A673 (cell line): Measurements from ENCODE around the gene P4HA2. TPM values are rescaled to one million over a fixed set of nuclear protein-coding genes. Genes with fewer than 3 reads are reported as not detected.

Source experiments
- BruUV-seq: library from RNA; stranded (reverse); fragments of 400-500 nt; replicated peaks from 2 replicates; lab custom pipeline; 2021; lab: Mats Ljungman, UMichigan
- CTCF ChIA-PET: fragments of 300-600 bp; sonication (Branson Sonifier 250); formaldehyde crosslinking; loops from one replicate; lab custom pipeline; 2022; ENCODE audit warnings: antibody characterized with exemption; lab: Charles Lee
- POLR2A ChIA-PET: fragments of 300-600 bp; sonication (Branson Sonifier 250); formaldehyde crosslinking; loops from one replicate; lab custom pipeline; 2022; ENCODE audit warnings: antibody characterized with exemption; ENCODE audit not compliant: low non-redundant PET; lab: Charles Lee
- DNase-seq: peaks from one replicate; pipeline ENCODE4 v3.0.0-alpha.2; 2015; ENCODE audit warnings: low spot score
- H3K27ac ChIP-seq: fragments of 200-600 bp; sonication (generic); 2 replicates; pipeline ENCODE4 v1.5.1; 2016; ENCODE audit warnings: mixed run types, low read depth, mild to moderate bottlenecking, mixed read lengths, antibody characterized with exemption, low read length; ENCODE audit not compliant: poor library complexity, severe bottlenecking
- H3K27me3 ChIP-seq: fragments of 200-600 bp; sonication (generic); replicated peaks from 2 replicates; pipeline ENCODE4 v1.6.1; 2017; ENCODE audit warnings: mixed run types, low read depth, mild to moderate bottlenecking, mixed read lengths, antibody characterized with exemption, low read length; ENCODE audit not compliant: insufficient read depth, poor library complexity
- H3K36me3 ChIP-seq: fragments of 200-600 bp; sonication (generic); 2 replicates; pipeline ENCODE4 v1.6.1; 2016; ENCODE audit warnings: mixed run types, mild to moderate bottlenecking, mixed read lengths, antibody characterized with exemption, low read length; ENCODE audit not compliant: insufficient read depth, poor library complexity, severe bottlenecking
- H3K4me1 ChIP-seq: fragments of 200-600 bp; sonication (generic); 2 replicates; pipeline ENCODE4 v1.6.1; 2017; ENCODE audit warnings: mixed run types, mild to moderate bottlenecking, mixed read lengths, antibody characterized with exemption, low read length; ENCODE audit not compliant: insufficient read depth, poor library complexity, severe bottlenecking
- H3K4me3 ChIP-seq: fragments of 200-600 bp; sonication (generic); 2 replicates; pipeline ENCODE4 v1.5.1; 2016; ENCODE audit warnings: low read depth, mixed run types, mild to moderate bottlenecking, mixed read lengths, low read length; ENCODE audit not compliant: poor library complexity, severe bottlenecking
- H3K9me3 ChIP-seq: fragments of 200-600 bp; sonication (generic); 2 replicates; pipeline ENCODE4 v1.6.1; 2016; ENCODE audit warnings: mixed run types, low read depth, mild to moderate bottlenecking, mixed read lengths, antibody characterized with exemption, low read length; ENCODE audit not compliant: poor library complexity, severe bottlenecking
- EZH2 ChIP-seq: fragments of 200-600 bp; sonication (generic); IDR thresholded peaks from 2 replicates; pipeline ENCODE4 v1.6.1; 2017; ENCODE audit warnings: borderline replicate concordance, low read depth, mild to moderate bottlenecking, mixed read lengths, antibody characterized with exemption, low read length; ENCODE audit not compliant: poor library complexity, severe bottlenecking
- intact Hi-C: fragments of 100-400 bp; cut with micrococcal nuclease; formaldehyde crosslinking; loops from one replicate; pipeline ENCODE4 v1.10.0; 2022; ENCODE audit not compliant: unreplicated experiment
- total RNA-seq: library from RNA; stranded (reverse); gene quantifications from 2 replicates; pipeline ENCODE4 v1.2.3, GENCODE V29; 2021
- TF ChIP-seq, protein P1 (sequence below): fragments of 300-800, 200-600 bp; sonication (generic); conservative IDR thresholded peaks from 2 replicates; pipeline ENCODE4 v1.5.1; 2017; ENCODE audit warnings: low read depth, mild to moderate bottlenecking, antibody characterized with exemption, low read length, moderate library complexity, mixed read lengths

Gene P4HA2
- total RNA-seq, 1 experiment from 2014 or later, result 2.8 TPM

- DNase-seq, result no peak
- CTCF ChIA-PET, result no interaction called here
- no TSS peak for BruUV-seq
- H3K4me3 ChIP-seq, result no peak overlapping the region
- no peaks in the 10 kb centered on the region for H3K27me3 ChIP-seq
- POLR2A ChIA-PET, result no interaction called here
- intact Hi-C loops, result no loop called here
- H3K4me1 ChIP-seq, result no peaks in the 10 kb centered on the region
- H3K9me3 ChIP-seq, result peaks cover 6% of the 10 kb centered on the region
- H3K36me3 ChIP-seq, result no peaks in the 10 kb centered on the region
- TF ChIP-seq, protein P1, sequence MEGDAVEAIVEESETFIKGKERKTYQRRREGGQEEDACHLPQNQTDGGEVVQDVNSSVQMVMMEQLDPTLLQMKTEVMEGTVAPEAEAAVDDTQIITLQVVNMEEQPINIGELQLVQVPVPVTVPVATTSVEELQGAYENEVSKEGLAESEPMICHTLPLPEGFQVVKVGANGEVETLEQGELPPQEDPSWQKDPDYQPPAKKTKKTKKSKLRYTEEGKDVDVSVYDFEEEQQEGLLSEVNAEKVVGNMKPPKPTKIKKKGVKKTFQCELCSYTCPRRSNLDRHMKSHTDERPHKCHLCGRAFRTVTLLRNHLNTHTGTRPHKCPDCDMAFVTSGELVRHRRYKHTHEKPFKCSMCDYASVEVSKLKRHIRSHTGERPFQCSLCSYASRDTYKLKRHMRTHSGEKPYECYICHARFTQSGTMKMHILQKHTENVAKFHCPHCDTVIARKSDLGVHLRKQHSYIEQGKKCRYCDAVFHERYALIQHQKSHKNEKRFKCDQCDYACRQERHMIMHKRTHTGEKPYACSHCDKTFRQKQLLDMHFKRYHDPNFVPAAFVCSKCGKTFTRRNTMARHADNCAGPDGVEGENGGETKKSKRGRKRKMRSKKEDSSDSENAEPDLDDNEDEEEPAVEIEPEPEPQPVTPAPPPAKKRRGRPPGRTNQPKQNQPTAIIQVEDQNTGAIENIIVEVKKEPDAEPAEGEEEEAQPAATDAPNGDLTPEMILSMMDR, result no peak
- TF ChIP-seq EZH2, result no peak
- no peak overlapping the region for H3K27ac ChIP-seq
Observed at GRCh38 chr5:132245593-132245992, 17.9 kb upstream of the P4HA2 start.

GRCh38 chr5:132243366-132243977, 15.8 kb upstream of the P4HA2 start:
- H3K9me3 ChIP-seq, result peaks cover 6% of the 10 kb centered on the region
- TF ChIP-seq, protein P1, result no peak
- no peak for TF ChIP-seq EZH2
- no peaks in the 10 kb centered on the region for H3K27me3 ChIP-seq
- H3K27ac ChIP-seq, result no peak overlapping the region
- intact Hi-C loops, result no loop called here
- H3K4me1 ChIP-seq, result no peaks in the 10 kb centered on the region
- ChIA-PET CTCF (no interaction called here), POLR2A (no interaction called here)
- no peak for DNase-seq
- H3K36me3 ChIP-seq, result no peaks in the 10 kb centered on the region
- H3K4me3 ChIP-seq, result no peak overlapping the region
- BruUV-seq, result no TSS peak

DNA sequence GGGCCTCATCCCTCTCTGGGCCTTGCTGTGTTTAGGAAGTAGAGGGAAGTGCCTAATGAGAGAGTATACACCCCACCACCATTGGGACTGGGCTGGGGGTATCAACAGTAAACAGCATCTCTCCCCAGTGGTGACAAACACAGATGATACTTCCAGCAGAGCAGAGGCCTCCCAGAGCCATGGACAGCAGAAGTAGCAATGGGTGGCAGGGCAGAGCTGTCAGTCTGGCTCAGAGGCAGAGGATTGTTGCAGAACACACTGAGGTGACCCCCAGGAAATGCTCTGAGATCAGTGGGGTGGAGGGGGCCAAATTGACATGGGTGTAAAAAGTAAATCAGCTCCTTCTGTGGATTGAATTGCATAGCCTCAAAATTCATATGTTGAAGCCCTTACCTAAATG, 12.1 kb upstream of the P4HA2 start:
- intact Hi-C loops, result loop anchor here (5.0 kb wide), 1 partner anchor 263 kb away; no protein-coding TSS in a partner anchor
- H3K4me1 ChIP-seq, result no peaks in the 10 kb centered on the region
- TF ChIP-seq EZH2, result no peak
- TF ChIP-seq, protein P1, result no peak
- BruUV-seq, result no TSS peak
- ChIA-PET CTCF (no interaction called here), POLR2A (no interaction called here)
- no peaks in the 10 kb centered on the region for H3K9me3 ChIP-seq
- no peaks in the 10 kb centered on the region for H3K36me3 ChIP-seq
- no peak overlapping the region for H3K4me3 ChIP-seq
- no peaks in the 10 kb centered on the region for H3K27me3 ChIP-seq
- no peak for DNase-seq
- H3K27ac ChIP-seq, result no peak overlapping the region
